Measurements from ENCODE around the gene RIMS3.
"Not testable (repeated sequence)": the region's sequence is repeated elsewhere in the genome, so short reads cannot be mapped to it uniquely, and the experiment has no call there.

The RIMS3 gene

GRCh38 chr1:40582116-40582515, 83.4 kb downstream of the RIMS3 start:
- no peak for DNase-seq

- no peak for DNase-seq
These were observed 90.1 kb downstream of the RIMS3 start for GRCh38 chr1:40575336-40575735.

- not testable (repeated sequence) for DNase-seq
These were observed 90.7 kb downstream of the RIMS3 start for GRCh38 chr1:40574805-40575204.

Measured in NCI-H2227 treated with DMSO at 0.1 percent for 48 hours (cell line).